HG02938 (cell line): ENCODE results near the gene OR2Y1.
A peak's percentile ranks its signal among the peaks of the same experiment; 100 is the strongest.
"Not testable (repeated sequence)": the region's sequence is repeated elsewhere in the genome, so short reads cannot be mapped to it uniquely, and the experiment has no call there.

Experiments
- ATAC-seq: cut with Tn5 transposase; IDR thresholded peaks from one replicate; pipeline ENCODE4 v1.9.1; 2021; ENCODE audit warnings: mild to moderate bottlenecking, moderate library complexity; ENCODE audit not compliant: unreplicated experiment

OR2Y1 gene

DNA sequence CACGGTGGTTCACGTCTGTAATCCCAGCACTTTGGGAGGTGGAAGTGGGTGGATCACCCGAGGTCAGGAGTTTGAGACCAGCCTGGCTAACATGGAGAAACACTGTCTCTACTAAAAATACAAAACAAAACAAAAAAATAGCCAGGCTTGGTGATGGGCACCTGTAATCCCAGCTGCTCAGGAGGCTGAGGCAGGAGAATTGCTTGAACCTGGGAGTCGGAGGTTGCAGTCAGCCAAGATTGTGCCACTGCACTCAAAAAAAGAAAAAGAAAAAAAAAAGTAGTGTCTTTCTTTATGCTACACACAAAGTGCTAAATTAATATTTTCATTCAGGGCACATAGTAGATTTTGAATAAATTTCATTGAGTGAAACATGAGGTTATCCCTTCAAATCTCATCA lies 1.1 kb upstream of the OR2Y1 start:
- not testable (repeated sequence) for ATAC-seq

DNA sequence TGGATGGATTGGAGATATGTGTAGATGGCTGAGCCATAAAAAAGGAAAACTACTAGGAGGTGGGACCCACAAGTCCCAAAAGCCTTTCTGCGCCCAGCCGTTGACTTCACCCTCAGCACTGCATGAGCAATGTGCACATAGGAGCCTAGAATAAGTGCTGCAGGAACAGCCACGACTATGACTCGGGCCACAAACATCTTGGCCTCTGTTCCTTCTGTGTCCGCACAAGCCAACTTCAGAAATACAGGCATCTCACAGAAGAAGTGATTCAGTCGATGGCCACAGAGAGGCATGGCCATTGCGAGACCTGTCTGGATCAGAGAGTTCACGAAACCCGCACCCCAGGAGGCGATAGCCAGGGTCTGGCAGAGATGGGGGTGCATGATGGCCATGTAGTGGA lies 587 bp downstream of the OR2Y1 start:
- no peak for ATAC-seq

DNA sequence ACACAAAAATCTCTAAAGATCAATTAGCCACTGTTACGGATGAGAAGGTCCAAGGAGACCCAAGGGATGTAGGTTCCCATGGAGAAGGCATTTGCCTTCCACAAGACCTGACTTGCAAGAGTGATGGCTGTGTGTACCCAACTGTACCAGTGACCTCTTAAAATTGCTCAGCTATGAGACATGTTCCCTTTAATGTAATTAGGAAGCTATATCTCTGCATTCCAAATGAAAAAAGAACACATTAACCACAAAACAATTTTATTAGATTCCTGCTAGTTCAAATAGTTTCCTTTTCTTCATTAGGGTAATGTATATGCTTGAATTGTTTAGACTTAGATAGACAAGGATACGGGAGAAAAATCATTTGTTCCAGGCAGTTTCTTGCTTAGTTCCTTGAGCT lies 3.3 kb downstream of the OR2Y1 start:
- ATAC-seq: no peak

DNA sequence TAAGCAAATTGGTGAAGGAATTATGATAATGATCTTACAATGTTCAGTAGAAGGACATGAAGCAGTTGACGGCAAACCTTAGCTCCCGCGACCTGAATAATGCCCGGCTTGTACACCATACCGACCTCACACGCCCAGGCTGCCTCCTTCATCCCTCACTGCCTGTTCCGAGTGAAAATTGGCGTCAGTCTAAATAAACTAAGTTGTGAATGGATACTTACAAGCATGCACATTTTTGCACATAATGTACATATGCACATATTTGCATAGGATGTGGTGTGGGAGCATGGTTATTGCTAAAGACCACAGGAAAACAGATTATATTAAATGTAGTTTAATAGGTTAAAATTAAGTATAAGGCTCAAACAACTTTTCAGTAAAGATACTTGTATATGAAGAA lies 14.9 kb downstream of the OR2Y1 start:
- no peak for ATAC-seq

DNA sequence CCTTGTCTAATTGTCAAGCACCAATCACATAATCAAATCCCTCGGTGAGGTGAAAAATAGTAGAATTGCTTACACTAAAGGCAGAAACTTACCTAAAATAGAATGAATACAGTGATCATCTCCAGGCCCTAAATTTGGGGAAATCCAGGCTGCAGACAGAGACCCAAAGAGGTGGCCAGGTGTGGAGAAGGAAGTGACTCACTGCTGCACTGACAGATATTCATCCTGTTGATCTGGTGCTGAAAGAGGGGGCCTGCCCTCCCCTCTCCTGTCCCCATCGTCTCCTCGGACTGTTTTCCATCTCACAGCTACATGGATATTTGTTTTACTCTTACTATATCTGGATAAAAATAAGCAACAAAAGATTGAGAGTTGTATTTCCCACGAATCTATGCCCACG lies 15.9 kb downstream of the OR2Y1 start:
- no peak for ATAC-seq

DNA sequence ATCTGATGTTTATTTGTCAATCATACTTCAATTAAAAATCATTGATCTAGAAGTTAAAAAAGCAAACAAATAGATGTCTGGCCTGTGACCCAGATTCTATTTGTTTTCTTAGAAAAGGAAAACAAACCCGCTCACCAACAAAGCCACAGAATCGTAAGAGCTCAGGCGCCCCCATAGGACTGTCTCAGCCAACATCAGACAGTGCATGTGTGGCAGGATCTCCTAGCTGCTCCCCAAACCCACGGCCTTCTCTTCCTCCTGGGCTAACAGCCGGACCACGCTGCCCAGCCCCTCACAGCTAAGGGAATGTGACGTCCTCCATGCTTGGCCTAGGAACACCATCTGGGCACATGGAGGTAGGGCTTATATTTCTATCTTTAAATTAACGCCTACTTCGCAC lies 19.4 kb downstream of the OR2Y1 start:
- ATAC-seq: no peak

DNA sequence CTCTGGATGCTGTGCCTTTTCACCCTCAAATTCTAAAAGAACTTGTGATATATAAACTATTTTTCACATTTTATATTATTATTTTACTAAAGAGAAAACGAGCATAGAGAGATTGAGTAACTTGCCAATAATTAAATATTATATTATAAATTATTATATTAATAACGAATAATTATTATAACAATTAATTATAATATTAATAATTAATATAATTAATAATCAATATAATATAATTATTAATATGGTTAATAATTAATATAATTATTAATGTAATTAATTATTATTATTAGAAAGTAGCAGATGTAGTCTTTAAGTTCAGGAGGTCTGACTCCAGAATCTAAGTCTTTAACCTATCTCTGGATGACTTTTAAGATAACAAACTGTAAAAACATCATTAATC lies 20.1 kb downstream of the OR2Y1 start:
- ATAC-seq: no peak

DNA sequence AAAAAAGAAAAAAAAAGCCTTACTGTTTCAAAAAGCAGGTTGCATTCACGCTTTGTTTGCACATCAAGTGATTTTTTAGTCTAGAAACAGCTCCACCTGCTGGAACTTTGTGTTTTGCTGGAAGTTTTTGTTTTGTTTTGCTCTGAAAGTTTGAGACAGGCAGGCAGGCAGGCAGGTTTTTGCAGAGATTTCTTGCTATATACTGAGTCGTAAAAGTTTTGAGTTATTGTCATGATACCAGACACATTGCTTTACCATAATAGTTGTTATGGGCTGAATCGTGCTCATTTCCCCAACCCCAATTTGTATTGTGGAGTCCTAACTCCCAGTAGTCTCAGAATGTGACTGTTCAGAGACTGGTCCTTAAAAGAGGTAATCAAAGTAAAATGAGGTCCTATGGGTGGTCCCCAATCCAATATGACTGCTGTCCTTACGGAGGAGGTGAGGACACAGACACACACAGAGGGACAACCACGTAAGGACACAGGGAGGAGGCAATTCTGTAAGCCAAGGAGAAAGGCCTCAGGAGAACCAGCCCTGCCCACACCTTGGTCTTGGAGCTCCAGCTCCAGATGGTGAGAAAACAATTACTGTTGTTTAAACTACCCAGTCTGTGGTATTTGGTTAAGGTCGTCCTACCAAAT lies 20.9 kb downstream of the OR2Y1 start:
- no peak for ATAC-seq

DNA sequence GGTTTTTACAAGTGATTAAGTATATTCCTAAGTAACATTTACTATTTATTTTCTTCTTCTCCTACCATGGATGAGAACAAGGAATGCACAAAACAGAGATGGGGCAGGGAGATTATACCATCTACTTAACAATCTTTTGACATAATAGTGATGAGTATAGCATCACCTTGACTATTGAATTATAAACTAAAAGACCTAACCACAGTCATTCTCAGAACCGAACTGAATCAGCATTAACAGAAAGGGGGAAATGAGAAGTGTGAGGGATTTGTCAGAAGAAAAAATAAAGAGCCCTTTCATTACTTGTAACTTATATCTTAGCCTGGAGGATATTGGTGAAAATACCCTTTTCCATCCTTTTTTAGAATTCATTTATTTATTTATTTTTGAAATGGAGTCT lies 21.9 kb downstream of the OR2Y1 start:
- peak; percentile 97 for ATAC-seq

DNA sequence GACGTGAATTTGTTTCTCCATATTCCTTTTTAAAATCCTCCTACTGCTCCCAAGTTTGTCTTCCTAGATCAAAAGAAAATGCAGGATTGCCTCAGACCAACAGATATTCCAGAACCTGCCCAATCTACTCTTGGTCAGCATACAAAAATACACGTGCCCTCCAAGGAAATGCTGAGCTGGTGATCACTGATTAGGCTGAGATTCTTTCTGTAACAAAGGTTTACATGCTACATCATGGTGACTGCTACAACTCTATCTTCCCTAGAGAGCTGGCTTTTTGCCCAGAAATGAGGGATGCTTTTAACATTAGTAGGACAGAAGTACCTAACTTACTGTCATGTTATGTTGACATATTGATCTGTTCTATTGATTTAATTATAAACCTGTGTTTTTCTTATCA lies 35.5 kb downstream of the OR2Y1 start:
- no peak for ATAC-seq

DNA sequence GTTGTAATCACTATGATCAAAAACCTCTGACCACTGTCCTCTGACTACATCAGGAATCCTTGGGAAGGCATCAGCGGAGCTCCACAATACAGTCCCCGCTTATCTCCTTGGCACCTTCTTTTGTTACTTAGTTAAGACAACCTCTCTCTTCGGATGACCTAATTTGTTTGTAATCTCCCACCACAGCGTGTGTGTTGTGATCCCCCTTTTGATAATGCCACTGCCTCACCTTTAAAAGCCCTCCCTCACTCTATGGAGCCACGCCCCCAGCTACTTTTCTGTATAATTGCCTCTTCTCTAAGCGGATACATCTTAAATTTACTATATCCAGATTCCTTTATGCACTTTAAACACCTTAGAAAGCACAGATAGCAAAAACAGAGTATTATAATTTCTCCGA lies 35.9 kb downstream of the OR2Y1 start:
- no peak for ATAC-seq

DNA sequence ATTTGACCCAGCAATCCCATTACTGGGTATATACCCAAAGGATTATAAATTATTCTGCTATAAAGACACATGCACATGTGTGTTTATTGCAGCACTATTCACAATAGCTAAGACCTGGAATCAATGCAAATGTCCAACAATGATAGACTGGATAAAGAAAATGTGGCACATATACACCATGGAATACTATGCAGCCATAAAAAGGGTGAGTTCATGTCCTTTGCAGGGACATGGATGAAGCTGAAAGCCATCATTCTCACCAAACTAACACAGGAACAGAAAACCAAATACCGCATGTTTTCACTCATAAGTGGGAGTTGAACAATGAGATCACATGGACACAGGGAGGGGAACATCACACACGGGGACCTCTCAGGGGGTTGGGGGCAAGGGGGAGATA lies 36.5 kb downstream of the OR2Y1 start:
- ATAC-seq: not testable (repeated sequence)

DNA sequence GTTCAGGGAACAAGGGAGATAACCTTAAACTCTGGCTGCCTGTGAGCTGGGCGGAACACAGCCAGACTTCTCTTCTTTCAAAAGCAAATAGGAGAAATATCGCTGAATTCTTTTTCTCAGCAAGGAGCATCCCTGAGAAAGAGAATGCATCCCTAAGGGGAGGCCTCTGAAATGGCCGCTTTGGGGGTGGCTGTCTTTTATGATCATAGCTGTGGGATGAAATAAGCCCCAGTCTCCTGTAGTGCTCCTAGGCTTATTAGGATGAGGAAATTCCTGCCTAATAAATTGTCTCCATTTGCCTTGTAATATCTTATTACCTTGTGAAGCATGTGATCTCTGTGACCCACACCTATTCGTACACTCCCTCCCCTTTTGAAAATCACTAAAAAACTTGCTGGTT lies 39.4 kb downstream of the OR2Y1 start:
- not testable (repeated sequence) for ATAC-seq

DNA sequence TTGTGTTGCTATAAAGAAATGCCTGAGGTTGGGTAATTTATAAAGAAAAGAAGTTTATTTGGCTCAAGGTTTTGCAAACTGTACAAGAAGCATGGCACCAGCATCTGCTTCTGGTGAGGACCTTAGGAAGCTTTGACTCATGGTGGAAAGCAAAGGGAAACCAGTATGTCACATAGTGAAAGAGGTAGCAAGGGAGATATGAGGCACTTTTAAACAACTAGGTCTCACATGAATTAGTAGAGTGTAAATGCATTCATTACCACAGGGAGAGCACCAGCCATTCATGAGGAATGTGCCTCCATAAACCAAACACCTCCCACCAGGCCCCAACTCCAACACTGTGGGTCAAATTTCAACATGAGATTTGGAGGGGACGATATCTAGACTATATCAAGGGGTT lies 40.8 kb downstream of the OR2Y1 start:
- ATAC-seq: no peak

DNA sequence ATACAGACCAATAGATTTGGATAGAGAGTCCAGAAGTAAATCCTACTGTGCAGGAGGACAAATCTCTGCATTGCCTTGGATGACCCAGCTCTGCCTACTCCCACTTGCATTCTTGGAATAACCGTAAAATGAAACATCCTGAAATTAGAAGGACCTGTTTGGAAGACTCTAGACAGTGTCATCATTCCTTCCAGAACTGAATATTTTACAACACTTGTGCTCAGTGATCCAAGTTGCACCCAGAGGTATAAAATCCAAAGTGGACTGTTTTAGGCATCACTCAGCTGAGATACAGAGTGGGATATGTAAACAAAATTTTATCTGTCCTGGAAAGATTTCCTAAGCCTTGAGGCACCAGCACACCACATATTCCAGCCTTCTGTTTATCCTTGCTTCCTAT lies 43.7 kb downstream of the OR2Y1 start:
- no peak for ATAC-seq

DNA sequence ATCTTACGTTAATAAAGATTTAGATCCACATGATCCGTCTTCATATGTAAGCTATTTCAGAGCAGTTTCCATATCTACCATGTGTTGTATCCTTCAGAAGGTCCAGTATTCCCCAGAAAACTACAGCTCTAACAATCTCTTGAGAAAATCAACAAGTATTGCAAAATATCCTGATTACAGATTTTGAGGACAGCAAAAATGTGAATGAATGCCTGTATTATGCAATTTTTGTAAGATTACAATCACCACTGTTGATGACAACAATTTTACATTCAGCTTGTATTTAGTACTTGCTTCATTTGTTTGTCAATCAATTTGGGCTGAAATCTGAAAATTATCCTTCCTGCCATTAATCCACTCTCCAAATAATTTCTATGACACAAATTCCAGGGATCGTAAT lies 47.4 kb downstream of the OR2Y1 start:
- no peak for ATAC-seq

DNA sequence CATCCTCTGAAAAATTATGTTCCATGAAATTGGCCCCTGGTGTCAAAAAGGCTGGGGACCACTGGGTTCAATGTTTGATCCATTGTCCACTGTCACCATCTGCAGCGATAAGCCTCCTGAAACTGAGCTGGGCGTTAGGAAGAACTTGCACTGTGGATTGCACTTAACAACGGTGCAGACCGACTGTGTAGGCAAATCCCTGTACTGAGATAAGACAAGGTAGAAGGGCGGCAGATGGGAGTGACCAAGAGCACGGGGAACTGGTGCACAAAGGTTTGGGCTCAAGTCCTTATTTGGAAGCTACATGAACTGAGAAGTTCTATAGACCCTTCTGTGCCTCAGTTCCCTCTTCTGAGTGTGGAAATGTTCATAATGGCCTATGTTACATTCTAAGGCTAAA lies 48.8 kb downstream of the OR2Y1 start:
- ATAC-seq: no peak

DNA sequence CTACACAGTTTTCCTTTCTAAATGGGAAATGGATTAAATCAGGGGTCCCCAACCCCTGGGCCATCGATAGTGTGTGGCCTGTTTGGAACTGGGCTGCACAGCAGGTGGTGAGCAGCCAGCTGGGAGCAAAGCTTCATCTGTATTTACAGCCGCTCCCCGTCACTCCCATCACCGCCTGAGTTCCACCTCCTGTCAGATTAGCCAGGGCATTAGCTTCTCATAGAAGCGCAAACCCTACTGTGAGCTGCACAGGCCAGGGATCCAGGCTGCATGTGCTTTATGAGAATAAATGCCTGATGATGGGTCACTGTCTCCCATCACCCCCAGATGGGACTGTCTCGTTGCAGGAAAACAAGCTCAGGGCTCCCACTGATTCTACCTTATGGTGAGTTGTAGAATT lies 49.3 kb downstream of the OR2Y1 start:
- no peak for ATAC-seq

DNA sequence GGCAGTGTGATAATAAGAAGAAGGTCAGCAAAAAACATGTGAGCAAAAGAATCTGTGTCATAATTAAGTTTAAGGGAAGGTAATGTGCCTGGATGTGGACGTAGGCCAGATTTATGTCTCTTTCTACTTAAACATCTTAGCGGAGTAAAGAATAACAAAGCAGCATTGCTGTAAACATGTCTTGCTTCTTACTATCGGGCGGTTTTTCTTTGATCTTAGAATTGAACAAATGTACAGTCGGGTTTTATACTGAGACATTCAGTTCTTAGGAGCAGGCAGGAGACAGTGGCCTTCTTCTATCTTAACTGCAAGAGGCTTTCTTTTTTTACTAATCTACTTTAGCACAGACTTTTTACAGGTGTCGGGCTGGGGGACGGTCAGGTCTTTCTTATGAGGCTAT lies 50.1 kb downstream of the OR2Y1 start:
- no peak for ATAC-seq
